HTR-8/SVneo (cell line): ENCODE data around the gene IL31.
A peak's percentile ranks its signal among the peaks of the same experiment; 100 is the strongest.

Experiments used
- DNase-seq: peaks from one replicate; pipeline ENCODE4 v3.0.0; 2011; ENCODE audit warnings: low spot score, mixed read lengths; ENCODE audit not compliant: insufficient read length
- FAIRE-seq: peaks from 2 replicates; lab custom pipeline; 2011; peaks lifted over from hg19 to GRCh38; lab: Jason Lieb, UNC

IL31 gene

DNA sequence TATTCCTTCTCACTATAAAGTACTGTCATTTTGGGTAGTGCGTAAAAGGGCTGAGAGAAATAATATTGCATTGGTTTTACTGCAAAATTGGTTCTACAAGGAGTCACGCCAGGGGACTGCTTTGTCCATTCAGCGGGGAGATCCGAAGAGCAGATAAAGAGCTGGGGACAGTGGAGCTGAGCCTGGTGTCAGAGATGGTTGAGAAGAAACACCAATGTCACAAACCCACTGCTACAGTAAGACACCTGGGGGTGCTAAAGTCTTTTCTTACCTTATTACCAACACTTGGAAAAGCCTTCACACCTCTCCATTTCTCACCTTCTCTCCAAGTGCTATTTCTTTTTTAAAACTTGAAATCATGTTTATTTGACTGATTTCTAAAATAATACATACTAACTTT, 14.1 kb downstream of the IL31 start:
- DNase-seq (no peak), FAIRE-seq (no peak)

DNA sequence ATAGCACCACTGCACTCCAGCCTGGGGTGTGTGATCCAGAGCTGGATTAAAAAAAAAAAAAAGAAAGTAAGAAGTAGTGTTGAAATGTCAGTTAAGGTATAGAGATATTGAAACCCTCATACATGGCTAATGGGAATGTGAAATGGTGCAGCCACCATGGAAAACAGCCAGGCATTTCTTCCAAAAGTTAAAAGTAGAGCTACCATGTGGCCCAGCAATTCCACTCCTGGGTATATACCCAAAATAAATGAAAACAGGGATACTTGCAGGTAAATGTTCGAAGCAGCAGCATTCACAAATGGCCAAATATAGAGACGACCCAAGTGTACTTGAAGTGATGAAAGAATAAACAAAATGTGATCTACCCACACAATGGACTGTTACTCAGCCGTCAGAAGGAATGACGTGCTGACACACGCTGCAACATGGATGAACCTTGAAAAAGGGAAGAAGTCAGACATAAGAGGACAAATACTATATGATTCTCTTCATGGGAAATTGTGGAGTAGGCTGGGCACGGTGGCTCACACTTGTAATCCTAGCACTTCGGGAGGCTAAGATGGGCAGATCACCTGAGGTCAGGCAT, 15.2 kb downstream of the IL31 start:
- DNase-seq = no peak
- FAIRE-seq = no peak

DNA sequence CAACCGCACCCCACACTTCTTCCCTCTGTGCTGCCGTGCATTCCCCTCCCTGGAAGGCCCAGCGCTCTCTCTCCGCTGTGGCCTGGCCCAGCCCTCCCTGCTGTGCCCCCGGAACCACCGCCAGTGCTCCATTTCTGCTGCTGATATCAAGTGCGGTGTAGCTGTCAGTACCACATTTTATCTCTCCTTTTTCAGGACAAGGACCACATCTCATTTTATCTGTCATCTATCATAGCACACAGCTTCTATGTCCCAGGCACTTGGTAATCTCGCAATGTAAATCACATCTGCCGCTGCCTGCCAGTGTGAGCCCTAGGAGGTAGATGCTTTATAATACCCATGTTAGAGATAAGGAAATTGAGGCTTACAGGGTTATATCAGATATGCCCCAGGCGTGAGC, 18.3 kb downstream of the IL31 start:
- FAIRE-seq = no peak

DNA sequence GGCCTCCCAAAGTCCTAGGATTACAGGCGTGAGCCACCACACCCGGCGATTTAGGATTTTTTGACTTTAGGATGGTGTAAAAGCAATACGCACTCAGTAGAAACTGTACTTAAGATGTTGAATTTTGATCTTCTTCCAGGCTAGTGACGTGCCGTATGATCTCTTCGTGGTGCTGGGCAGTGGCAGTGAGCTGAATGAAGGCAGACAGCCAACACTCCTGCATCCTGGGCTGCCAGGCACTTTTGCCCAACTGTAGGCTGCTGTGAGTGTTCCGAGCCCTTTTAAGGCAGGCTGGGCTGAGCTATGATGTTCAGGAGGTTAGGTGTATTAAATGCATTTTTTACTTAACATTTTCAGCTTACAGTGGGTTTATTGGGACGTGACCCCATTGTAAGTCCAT, 21.3 kb downstream of the IL31 start:
- DNase-seq = no peak
- FAIRE-seq = no peak

More for the DNA sequence above, 18.3 kb downstream of the IL31 start:
- DNase-seq = no peak

DNA sequence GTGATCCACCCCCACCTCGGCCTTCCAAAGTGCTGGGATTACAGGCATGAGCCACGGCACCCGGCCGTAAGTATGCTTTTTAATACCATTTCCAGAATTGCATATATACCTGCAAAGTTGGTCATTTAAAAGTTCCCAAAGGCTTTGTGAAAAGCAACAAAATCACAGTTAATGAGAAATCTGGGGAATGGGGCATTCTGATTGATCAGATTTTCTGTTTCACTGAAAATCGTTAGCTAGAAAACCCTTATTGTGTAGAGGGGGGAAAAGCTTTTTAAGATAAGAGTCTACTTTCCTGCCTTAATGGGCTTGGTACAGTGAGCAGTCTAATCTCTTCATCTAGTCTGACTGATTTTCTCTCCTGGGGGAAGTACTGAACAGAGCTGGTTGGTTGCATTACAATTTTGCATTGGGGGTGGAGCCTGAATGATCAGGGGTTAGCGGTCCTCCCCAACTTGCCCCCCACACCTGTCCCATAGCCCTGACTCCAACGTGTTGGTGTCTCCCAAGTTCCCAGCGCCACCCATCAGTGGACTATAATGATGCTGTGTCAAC, 23.8 kb downstream of the IL31 start:
- DNase-seq (no peak), FAIRE-seq (no peak)

DNA sequence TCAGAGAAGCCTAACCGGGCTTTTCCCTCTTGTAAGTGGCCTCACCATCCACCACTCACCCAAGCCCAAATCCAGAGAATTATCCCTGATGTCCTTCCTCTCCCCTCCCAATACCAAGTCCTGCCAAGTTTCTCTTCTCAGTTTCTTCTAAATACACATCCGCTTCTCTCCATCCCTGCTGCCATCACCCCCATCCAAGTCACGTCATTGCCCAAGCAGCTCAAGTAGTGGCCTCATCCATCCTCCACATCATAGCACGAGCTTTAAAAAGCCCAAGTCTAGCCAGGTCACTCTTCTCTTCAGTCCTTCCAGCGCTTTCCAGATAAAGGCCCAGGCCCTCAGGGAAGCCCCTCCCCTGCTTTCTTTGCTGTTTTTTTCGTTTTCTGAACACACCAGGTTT, 25.4 kb downstream of the IL31 start:
- DNase-seq (no peak), FAIRE-seq (no peak)

DNA sequence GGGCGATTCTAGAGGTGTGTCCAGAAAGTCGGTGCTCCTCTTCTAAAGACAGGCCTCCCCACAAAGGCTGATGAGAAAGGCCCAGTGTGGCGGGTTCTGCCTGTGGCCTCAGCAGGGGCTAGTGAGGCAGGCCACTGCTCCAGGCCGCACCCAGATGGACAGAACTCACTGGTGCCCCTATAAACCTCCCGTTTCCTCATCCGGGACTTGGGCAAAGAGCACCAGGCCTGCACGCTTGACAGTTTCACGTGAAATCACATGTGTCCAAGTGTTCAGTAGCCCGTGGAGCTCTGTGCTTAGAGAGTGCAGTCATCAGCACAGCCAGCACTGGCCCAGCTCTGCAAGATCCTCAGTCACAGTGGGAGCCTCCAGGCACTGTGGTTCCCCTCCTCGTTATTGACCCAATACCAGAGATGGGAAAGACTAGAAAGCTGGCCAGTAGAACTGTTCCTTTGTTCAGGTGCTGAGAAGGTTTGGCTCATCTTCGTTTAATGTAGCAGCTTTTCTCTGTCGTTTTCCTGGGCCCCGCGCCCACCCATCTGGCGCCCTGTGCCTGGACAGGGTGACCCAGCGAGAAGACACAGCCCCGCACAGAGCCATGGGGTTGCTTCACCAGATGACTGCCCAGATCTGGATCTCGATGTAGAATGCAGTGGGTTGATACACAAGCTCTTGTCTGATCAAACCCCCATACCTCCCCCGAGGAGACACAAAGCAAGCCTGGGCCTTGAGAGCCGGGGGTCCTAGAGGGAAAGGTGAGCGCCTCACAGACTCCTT, 26.3 kb downstream of the IL31 start:
- FAIRE-seq (no peak), DNase-seq (no peak)

DNA sequence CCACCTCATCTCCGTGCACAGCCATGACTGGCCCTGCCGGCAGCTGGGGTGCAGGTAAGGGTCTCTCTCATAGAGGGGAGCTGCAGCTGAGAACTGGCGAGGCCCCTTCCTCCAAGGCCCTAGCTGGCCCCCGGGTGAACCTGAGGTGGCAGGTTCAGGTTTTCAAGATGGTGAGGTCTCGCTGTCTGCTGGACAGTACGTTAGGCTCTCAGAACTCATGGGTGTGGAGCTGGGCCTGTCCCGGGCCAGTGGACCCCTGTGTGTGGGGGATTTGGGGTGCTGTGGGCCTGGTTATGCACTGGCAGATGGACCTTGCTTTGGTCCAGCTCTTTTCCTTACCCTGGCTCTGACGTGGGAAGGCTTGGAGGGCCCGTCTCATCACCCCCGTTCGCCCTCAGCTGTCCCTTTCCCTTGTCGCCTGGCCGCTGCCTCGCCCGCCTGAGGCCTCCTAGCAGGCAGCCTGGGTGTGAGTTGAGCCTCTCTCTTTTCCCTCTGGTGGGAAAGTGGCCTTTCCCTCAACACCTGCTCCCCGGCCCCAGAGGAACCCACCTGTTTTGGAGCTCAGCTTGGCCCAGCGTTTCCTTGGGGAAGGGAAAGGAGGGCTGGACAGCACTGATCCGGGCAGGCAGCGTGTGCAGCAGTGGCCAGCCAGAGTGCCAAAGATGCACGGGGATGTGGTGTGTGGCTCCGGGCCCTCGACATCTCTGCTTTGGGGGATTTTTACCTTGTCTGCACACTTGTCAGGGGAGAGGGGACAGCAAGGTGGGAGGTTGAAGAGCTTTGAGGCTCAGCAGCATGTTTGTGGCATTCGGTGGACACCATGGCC, 28.3 kb downstream of the IL31 start:
- DNase-seq (no peak), FAIRE-seq (no peak)

DNA sequence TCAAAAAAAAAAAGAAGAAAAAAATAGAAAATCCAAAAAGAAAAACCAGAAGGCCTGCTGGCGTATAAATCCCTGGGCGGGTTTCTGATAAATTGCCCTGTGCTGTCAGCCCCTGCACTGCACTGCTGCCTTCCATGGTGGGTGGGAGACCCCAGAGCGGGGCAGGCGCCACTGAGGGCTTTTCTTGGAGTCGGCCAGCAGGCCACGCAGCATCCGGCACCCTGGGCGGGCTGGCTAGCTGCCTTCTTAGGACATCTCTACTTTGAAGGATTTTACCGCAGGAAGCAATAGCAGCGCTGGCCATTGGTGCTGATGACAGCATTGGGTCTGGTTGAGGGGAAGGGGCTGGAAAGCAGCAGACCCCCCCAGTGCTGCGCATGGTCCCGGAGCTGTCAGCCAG, 29.1 kb downstream of the IL31 start:
- FAIRE-seq (no peak), DNase-seq (no peak)

DNA sequence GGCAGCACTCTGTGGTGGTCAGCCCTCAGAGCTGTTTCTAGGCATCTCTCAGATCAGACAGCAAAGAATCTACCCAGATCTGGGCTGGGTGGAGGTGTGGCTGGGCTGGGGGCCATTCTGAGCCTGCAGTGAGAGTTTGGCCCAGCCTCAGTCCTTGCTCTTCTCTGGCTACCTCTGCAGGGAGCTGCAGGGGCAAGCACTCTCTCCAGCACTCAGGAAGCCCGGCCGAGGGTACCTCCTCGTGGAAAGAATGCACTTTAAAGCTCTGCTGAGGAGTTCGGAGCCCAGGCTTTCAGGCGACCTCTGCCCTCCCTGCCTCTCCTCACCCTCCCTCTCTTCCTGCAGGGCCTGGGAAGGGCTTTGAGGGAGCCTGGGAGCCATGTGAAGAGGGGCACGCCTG, 31.2 kb downstream of the IL31 start:
- FAIRE-seq (no peak), DNase-seq (no peak)

DNA sequence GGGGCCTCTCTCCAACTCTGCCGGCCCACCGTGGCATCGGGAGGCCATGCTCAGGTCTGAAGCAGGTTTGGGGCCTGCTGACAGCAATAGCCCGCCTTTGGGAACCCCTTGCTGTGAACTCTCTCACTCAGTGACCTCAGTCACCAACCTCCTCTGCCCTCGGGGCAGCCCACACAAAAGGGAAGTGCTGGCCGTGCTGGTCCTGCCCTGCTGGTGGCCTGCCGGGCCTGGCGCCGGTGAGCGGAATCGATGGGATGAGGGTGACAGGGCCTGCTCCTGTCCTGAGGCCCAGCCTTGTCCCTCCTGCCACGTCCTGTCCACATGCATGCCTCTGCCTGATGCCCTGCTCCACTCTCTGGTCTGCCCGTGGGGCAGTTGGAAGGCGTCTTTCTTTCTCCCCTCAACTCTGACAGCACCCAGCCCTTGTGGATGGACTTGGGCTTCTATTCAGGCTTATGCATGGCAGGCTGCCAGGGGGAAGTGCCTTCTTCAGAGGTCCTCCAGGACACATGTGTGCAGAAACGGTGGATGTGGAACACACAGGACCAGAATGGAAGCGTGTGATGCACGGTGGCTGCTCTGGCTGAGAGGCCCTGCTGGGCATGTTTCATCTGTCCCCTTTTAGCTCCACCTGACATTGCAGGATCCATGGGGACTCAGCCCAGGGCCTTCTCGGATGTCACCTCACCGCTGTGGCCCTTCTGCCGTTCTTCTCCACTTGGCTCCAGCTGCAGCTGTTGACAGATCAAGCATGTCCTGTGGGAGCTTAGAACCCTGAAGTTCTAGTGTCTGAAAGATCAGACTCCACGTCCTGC, 31.9 kb downstream of the IL31 start:
- FAIRE-seq = no peak
- no peak for DNase-seq

DNA sequence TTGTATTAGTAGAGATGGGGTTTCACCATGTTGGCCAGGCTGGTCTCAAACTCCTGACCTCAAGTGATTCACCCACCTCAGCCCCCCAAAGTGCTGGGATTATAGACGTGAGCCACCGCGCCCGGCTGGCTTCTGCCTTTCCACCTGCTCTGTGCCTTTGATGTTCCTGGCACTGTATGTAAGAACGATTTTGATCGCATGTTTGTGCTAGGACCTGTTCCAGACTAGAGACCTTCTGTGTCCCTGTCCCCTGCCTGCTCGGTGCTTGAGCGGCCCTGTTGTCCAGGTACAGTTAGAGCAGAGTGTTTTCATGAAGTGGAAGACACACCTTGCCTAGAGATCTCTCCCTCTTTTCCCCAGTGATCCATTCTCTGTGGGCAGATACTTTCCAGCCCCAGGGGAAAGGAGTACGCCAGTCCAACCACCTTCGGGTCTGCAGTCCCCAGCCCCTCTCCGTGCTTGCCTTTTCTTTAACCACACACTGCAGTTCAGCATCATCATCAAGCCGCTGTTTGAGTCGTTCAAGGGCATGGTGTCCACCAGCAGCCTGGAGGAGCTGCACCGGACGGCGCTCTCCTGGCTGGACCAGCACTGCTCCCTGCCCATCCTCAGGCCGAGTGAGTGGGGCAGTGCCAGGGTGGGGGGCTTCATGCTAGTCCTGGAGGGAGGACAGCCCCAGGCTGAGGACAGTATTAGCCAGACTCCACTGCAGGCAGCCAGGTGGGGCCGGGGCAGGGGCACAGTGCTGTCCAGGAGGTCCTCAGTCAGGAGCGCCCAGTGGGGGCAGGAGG, 33.4 kb downstream of the IL31 start:
- no peak for FAIRE-seq
- DNase-seq = no peak

DNA sequence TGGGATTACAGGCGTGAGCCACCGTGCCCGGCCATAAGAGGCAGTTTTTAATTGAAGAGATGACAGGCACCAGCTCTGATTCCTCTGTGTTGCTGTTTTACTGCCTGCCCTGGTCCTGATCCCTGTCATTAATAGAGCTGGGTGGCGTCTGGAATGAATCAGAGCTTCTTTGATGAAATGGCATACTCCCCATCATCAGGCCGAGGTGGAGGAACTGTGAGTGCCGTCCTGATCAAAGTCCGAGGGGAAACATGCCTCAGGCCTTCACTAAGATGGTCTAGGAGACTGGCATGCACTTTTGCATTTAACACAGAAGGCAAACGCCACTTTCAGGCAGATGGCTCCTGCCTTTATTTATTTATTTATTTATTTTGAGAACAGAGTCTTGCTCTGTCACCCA, 34.1 kb downstream of the IL31 start:
- DNase-seq (no peak), FAIRE-seq (no peak)

DNA sequence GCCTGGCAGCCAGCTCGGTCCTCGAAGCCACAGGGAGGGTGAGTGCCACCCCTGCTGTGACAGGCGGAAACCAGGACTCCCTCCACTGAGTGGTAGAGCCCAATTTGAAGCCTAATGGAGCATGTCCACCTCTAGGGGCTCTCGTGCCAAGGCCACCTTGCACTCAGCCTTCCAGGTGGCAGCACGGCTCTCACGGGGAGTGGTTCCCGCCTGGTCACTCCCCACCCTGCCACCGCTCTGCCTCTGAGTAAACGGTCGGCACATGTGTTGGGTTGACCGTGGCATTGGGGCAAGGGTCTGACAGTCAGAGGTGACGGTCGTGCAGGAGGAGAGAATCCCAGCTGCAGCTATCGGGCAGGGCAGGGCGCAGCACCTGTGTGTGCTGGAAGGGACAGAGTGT, 34.8 kb downstream of the IL31 start:
- DNase-seq (no peak), FAIRE-seq (no peak)

DNA sequence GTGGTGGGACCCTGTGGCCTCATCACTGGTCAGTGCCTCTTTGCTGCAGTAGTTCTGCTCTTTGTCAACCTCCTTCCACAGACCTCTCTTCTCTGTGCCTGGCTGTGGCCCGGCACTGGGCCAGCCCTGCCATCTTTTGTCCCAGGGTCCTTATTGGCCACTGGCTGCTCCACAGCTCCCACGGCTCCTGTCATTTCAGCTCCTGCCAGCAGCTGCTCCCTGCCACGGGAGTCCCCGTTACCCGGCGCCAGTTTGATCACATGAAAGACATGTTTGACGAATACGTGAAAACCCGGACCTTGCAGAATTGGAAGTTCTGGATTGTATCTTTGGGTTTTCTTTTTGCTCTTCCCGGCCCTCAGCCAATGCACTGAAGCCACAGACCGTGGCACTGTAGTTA, 35.4 kb downstream of the IL31 start:
- FAIRE-seq = no peak
- DNase-seq = no peak

DNA sequence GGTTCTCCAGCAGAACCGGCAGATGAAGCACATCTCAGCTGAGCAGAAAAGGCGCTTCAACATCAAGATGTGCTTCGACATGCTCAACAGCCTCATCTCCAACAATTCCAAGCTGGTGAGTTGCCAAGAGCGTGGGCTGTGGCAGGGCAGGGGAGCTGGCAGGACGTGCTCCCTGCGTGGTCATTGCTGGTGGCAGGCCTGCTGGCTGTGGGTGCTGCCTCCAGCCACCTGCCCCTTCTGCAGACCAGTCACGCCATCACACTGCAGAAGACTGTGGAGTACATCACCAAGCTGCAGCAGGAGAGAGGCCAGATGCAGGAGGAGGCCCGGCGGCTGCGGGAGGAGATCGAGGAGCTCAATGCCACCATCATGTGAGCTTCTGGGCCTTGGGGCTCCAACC, 35.8 kb downstream of the IL31 start:
- no peak for DNase-seq
- FAIRE-seq = peak; percentile 20

DNA sequence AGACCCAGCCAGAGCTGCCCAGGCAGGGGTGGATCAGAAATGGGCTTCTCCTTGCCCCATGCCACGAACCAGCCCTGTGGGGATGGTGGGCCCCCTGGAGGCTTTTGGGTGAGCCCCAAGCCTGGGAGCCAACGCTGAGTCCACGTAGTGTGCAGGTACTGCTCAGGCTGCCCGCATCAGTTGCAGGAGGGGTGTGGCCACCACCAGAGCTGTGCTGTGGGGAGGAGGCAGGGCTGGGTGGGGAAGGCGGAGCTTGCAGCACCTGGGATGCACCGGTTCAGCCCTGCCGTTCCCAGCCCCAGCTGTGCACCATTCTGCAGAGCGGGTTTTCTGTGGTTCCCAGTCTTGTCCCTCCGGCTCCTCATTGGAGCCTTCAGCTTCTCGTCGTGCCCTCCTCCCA, 36.3 kb downstream of the IL31 start:
- no peak for FAIRE-seq
- no peak for DNase-seq

DNA sequence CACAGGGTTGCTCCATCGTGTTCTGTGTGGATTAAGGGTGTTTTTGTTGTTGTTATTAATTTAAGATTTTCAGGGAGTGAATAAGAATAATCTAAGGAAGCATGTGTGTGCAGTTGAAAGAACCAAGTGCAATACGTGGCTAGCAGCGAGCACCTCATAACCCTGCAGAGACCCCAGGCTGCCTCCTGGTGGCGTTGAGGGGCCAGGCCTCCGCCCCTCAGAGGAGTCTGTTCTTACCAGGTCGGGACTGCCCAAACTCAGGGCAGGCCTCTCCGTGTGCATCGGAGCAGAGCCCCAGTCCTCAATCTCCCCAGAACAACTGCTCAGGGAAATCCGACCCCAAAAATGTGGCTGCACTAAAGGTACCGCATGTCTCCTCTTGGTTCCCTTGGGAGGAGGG, 36.8 kb downstream of the IL31 start:
- FAIRE-seq = no peak
- DNase-seq = no peak

DNA sequence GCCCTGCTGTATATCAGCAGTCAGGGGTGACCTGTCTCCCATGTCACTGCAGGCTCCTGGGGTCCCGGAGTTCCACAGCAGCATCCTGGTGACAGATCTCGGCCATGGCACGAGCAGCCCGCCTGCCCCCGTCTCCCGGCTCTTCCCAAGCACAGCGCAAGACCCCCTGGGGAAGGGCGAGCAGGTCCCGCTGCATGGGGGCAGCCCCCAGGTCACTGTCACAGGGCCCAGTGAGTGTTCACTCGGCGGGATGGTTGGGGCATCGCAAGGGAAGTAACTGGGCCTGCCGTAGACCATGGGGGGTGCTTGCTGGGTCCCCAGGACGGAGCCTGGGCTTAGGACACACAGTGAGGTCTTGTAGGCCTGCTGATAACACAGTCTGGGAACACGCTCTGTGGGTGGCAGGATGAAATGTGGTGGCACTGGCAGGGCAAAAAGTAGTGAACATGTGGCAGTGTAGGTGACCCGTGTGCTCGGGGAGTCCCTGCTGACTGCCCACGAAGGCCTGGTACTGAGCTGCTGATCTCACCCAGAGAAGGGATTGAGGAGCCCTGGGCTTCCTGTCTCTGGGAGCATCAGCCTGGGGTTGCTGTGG, 38.5 kb downstream of the IL31 start:
- FAIRE-seq = no peak
- DNase-seq = no peak
